ENCODE data around the gene COL1A1. TPM values are rescaled to one million over a fixed set of nuclear protein-coding genes. Genes with fewer than 3 reads are reported as not detected.
A peak's percentile ranks its signal among the peaks of the same experiment; 100 is the strongest.

The COL1A1 gene
- polyA plus RNA-seq, 1 experiment = 1,356 TPM

DNA sequence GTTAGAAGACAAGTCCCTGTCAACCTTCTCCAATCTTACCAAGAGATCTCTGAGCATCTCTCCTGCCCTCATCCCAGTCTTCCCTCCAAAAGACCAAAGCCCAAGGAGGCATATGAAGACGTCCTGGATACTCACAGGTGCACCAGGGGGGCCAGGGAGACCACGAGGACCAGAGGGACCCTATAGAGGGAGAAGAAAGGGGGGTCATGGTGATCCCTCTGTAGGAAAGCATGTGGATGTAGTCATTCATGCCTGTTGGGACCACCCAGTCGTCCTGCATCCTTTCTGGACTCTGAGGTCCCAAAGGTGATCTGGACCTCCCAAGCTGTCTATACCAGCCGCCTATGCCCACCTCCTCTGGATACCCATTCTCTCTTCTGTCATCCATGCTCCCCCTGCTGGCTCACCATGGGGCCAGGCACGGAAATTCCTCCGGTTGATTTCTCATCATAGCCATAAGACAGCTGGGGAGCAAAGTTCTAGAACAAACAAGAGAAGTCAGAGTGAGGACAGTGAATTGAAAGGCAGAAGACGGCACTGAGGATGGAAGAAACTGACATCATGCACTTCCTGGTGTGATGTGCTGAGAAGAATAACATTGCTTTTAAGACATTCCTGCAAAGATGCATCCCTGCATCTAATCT lies 3.3 kb downstream of the COL1A1 start:
- TF ChIP-seq, protein P1, sequence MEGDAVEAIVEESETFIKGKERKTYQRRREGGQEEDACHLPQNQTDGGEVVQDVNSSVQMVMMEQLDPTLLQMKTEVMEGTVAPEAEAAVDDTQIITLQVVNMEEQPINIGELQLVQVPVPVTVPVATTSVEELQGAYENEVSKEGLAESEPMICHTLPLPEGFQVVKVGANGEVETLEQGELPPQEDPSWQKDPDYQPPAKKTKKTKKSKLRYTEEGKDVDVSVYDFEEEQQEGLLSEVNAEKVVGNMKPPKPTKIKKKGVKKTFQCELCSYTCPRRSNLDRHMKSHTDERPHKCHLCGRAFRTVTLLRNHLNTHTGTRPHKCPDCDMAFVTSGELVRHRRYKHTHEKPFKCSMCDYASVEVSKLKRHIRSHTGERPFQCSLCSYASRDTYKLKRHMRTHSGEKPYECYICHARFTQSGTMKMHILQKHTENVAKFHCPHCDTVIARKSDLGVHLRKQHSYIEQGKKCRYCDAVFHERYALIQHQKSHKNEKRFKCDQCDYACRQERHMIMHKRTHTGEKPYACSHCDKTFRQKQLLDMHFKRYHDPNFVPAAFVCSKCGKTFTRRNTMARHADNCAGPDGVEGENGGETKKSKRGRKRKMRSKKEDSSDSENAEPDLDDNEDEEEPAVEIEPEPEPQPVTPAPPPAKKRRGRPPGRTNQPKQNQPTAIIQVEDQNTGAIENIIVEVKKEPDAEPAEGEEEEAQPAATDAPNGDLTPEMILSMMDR (IDR thresholded peaks at IDR 0.05; ENCODE audit: low read depth, low read length) = peak; percentile 75
- POLR2A ChIA-PET = interaction anchor here (0.8 to 13.2 kb wide), 7 partner anchors 9 to 94 kb away, joined by 3 to 284 read pairs (median 61); no protein-coding TSS in a partner anchor
- H3K27ac ChIP-seq (ENCODE audit: low read depth, low read length) = peak overlapping the region; percentile 98
- no peaks in the 10 kb centered on the region for H3K27me3 ChIP-seq (ENCODE audit: control insufficient read depth, insufficient read depth, low read length)
- H3K4me3 ChIP-seq (ENCODE audit: low read depth, low read length) = peak overlapping the region; percentile 96
- CTCF ChIA-PET = interaction anchor here (0.6 to 1.1 kb wide), 4 partner anchors 20 to 94 kb away, joined by 3 to 4 read pairs (median 3); partner anchors contain the start of gene PPP1R9B
- no peaks in the 10 kb centered on the region; the same call in 1 of the 2 replicates for H3K9me3 ChIP-seq (ENCODE audit: control insufficient read depth, insufficient read depth, low read length)
- no peak for DNase-seq (ENCODE audit: low read depth, low spot score)

DNA sequence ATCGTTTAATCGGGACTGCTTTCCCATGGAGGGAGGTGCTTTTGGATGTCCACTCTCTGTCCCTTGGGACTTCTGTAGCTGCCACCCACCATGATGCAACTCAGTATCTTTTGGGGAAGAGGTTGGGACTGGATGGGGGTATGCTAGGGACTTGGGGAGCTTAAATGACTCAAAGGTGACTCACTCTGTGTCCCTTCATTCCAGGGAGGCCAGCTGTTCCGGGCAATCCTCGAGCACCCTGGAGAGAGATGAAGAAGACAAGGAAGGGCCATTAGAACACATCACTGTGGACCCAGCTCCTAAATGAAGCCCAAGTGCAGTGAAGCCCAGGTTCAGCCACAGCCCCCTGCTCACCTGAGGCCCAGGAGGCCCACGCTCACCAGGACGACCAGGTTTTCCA lies 4.6 kb downstream of the COL1A1 start:
- CTCF ChIA-PET = interaction anchor here (0.8 to 1.2 kb wide), 3 partner anchors 27 to 75 kb away, joined by 3 to 4 read pairs (median 3); no protein-coding TSS in a partner anchor
- DNase-seq (ENCODE audit: low read depth, low spot score) = no peak

DNA sequence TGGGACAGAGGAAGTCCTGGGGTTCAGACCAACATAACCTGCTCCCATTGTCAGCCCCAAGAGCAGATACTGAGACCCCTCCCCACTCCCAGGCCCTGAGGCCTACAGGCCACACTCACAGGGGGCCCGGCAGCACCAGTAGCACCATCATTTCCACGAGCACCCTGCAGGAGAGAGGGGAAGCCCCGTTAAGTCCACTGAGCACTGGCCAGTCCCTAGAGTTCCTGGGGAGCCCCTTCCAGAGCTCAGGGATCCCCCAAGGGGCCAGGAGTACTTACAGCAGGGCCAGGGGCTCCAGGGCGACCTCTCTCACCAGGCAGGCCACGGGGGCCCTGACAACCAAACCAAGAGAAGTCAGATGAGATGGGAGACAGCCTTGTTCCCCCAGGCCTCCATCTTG lies 5.4 kb downstream of the COL1A1 start:
- peak overlapping the region; percentile 96 for H3K4me3 ChIP-seq (ENCODE audit: low read depth, low read length)
- H3K27me3 ChIP-seq (ENCODE audit: control insufficient read depth, insufficient read depth, low read length) = no peaks in the 10 kb centered on the region
- ChIA-PET CTCF (interaction anchor here (0.9 kb wide), 1 partner anchor 73 kb away, joined by 3 read pairs; no protein-coding TSS in a partner anchor), POLR2A (interaction anchor here (1.1 to 13.2 kb wide), 10 partner anchors 9 to 102 kb away, joined by 3 to 284 read pairs (median 22); no protein-coding TSS in a partner anchor)
- DNase-seq (ENCODE audit: low read depth, low spot score) = no peak
- H3K9me3 ChIP-seq (ENCODE audit: control insufficient read depth, insufficient read depth, low read length) = no peaks in the 10 kb centered on the region; the same call in 1 of the 2 replicates
- TF ChIP-seq, protein P1 (IDR thresholded peaks at IDR 0.05; ENCODE audit: low read depth, low read length) = no peak
- peak overlapping the region; percentile 98 for H3K27ac ChIP-seq (ENCODE audit: low read depth, low read length)

More for the DNA sequence above, 4.6 kb downstream of the COL1A1 start:
- Histone ChIP-seq H3K27me3 (ENCODE audit: control insufficient read depth, insufficient read depth, low read length) (no peaks in the 10 kb centered on the region), H3K9me3 (ENCODE audit: control insufficient read depth, insufficient read depth, low read length) (no peaks in the 10 kb centered on the region; the same call in 1 of the 2 replicates), H3K27ac (ENCODE audit: low read depth, low read length) (peak overlapping the region; percentile 98), H3K4me3 (ENCODE audit: low read depth, low read length) (peak overlapping the region; percentile 96)
- POLR2A ChIA-PET = interaction anchor here (1.0 to 13.2 kb wide), 12 partner anchors 9 to 101 kb away, joined by 3 to 284 read pairs (median 10); no protein-coding TSS in a partner anchor
- TF ChIP-seq, protein P1 (IDR thresholded peaks at IDR 0.05; ENCODE audit: low read depth, low read length) = no peak

DNA sequence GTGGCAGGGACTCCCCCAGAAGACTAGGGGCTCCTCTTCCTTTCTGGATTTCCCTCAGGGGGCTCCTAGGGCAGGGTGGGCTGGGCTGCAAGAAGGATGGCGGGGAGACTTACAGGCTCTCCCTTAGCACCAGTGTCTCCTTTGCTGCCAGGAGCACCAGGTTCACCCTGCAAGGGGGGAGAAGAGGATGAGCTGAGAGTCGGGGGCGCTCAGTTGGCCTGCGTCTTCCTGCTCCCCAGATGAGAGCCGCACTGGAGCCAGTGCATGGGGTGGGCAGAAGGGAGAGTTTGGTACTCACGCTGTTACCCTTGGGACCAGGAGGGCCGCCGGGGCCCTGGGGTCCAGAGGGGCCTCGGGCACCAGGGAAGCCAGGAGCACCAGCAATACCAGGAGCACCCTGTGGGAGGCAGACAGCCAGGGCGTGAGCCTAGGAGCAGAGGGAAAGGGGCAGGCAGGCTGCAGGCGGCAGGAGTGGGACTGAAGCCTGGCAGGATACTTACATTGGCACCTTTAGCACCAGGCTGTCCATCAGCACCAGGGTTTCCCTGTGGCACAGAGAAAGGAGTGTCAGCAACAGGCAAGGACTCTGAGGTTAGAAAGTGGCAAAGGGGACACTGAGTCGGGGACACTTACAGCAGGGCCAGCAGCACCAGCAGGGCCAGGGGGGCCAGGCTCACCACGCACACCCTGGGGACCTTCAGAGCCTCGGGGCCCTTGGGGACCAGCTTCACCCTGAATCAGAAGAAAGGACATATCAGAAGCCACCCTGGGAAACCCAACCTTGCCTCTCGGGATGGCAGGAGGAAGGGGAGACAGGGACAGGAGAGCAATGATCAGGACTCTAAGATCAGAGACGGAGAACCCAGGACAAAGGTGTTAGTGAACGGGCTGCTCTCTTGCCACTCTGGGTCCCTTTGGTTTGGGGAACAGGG lies 6.2 kb downstream of the COL1A1 start:
- no peaks in the 10 kb centered on the region; the same call in 1 of the 2 replicates for H3K9me3 ChIP-seq (ENCODE audit: control insufficient read depth, insufficient read depth, low read length)
- ChIA-PET CTCF (no interaction called here), POLR2A (interaction anchor here (0.9 to 13.2 kb wide), 11 partner anchors 8 to 94 kb away, joined by 3 to 284 read pairs (median 12); partner anchors contain the start of gene TMEM92)
- no peak for DNase-seq (ENCODE audit: low read depth, low spot score)
- peak overlapping the region; percentile 96 for H3K4me3 ChIP-seq (ENCODE audit: low read depth, low read length)
- peak overlapping the region; percentile 98 for H3K27ac ChIP-seq (ENCODE audit: low read depth, low read length)
- TF ChIP-seq, protein P1 (IDR thresholded peaks at IDR 0.05; ENCODE audit: low read depth, low read length) = peak; percentile 57
- no peaks in the 10 kb centered on the region for H3K27me3 ChIP-seq (ENCODE audit: control insufficient read depth, insufficient read depth, low read length)

Data from AG04450 (cell line).